Smooth muscle cell of the brain vasculature (primary cell): ENCODE data around the gene CIB4.
"Not testable (repeated sequence)": the region's sequence is repeated elsewhere in the genome, so short reads cannot be mapped to it uniquely, and the experiment has no call there.

ENCODE experiments used
- DNase-seq: peaks from one replicate; pipeline ENCODE4 v3.0.0-alpha.2; 2012; ENCODE audit warnings: low read depth, low spot score

Gene CIB4

DNA sequence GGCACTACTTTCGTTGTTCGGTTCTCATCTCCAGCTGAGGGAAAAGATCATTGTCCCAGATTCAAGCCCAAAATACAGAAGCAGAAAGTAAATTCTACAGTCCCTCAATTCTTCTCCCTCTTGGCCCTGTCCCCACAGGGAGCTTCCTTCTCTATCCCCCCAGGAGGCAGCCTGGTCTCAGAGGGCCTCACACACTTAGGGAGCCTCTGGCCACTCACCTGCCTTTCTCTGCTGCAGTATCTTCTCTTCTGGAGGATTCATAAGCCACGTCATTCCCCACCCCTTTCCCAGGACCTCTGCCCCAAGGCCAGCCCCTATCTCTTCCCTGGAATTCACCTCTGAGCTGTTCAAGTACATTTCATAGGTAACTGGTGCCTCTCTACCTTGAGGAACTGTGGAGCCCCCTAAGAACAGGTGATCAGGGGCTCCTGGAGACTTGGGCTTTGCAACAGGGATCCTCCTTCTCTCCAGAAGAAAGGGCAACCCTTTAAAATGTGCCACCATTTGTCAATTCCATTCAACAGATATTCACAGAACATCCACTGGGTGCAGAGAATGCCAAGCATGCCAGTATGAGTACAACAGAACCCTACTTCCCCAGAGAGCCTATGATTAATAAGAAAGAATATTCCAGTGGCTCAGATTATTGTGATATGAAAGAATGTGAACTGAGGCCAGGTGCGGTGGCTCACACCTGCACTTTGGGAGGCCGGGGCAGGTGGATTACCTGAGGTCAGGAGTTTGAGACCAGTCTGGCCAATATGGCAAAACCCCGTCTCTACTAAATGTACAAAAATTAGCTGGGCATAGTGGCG, 72.9 kb downstream of the CIB4 start:
- no peak for DNase-seq

DNA sequence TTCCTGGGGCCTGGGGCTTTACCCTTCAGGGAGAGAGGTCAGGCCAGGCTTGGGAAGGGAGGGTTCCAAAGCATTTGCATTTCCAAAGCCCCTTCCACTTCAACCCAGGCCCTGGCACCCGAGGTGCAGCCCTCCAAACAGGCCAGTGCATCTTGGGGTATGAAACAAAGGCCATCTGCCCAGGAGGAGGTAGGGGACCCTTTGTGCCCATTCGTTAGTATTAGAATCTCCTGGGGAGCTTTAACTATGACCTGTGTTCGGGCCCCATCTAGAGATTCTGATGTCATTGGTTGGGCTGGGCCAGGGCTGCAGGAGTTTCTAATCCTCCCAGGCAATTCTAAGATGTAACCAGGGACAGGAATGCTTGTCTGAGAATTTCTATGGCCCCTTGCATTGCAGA, 73.6 kb downstream of the CIB4 start:
- no peak for DNase-seq

DNA sequence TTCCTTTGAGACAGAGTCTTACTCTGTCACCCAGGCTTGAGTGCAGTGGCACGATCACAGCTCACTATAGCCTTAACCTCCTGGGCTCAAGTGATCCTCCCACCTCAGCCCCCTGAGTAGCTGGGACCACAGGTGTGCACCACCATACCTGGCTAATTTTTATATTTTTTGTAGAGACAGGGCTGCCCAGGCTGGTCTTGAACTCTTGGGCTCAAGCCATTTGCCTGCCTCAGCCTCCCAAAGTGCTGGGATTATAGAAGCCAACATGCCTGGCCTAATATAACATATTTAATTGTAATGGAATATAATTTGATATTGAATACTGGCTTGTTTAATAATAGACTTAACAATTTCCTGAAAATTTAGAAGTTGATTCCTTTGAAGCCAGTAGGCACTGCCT, 74.4 kb downstream of the CIB4 start:
- not testable (repeated sequence) for DNase-seq

DNA sequence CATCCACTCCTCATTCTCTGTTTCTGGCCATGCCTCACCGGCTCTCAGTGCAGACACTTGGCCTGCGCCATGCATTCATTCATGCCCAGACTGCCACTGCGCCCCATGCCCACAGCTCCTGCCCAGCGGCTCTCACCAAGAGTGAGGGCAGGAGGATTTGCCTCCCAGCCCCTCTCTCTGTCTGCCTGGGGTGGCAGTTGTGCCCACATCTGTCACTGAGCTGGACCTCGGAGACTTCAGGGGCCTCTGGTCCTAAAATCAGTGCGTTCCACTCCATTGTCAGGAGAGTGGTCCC, 75.1 kb downstream of the CIB4 start:
- no peak for DNase-seq

DNA sequence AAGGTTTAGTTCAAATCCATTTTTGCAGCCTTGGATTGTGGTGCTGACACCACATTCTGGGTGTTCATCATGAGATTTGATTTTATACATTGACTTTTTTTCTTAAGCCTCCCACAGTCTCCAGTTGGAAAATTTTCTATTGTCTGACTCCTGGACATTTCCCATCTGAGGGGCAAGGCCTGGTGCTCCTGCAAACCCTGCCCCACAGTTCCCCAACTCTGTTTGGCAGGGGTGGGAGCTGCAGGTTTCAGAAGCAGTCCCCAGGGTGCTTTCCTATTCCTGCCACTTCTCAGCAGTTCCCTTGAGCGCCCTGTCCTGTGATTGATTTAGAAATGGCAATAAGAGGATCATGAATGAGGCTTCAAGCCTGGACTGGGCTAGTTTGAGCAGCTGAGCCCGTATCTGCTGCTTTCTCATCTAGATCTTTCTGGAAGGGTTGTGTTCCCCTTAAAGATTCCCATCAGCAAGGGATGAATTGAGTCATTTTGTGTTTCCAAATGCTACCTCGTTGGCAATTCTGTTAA, 77.0 kb downstream of the CIB4 start:
- DNase-seq = no peak

DNA sequence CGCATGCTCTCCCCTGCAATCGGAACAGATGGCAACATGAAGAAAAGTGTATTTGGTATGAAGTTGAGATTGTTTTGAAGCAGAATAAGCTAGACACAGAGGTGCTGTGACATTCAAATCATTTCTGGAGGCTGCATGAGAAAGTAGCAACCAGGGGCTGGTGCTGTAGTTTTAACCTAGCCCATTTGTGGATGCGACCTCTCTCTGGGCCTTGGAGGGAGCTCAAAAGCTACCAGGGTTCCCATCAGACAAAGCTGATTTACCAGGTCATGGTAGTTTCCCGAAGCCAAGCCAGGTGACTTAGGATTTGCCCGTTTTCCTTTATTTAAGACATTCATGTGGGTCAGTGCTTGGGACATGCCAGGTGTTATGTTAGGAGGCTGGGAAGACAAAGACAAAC, 77.5 kb downstream of the CIB4 start:
- no peak for DNase-seq

DNA sequence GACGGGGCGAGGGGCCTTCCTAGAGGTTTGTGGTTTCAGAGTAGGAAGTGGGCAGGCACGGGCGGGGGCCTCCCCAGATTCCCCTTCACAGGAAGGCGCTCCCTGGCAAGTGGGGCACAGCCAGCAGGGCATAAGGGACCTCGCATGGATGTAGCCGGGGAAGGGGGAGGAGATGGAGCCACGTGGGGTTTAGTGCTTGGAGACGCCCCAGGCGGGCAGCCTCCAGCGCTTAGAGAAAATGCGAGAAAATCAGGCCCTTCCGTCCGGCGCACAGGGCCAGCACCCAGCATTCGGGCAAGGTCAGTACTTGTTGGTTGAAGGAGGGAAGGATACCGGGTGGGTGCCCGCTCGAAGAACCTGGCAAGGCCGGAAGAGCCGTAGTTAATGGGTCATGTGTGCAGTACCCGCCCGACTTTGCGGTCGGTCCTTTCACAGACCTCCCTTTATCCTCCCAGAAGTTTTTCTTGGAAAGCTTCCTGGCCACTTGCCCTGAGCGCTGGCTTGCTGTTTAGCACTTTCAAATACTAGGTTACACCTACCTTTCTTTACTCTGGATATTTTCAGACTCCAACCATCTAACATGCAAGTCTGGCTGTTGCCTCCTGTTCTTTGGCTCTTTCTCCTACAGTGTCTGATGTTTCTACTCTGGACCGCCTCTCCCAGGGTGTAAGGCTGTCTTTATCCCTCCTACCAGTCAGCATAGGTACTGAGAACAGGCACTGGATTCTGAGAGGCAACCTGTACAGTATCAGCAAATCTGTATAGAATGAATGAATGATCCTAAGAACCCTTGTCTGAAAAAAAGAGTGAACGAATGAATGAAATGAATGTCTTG, 78.1 kb downstream of the CIB4 start:
- no peak for DNase-seq

DNA sequence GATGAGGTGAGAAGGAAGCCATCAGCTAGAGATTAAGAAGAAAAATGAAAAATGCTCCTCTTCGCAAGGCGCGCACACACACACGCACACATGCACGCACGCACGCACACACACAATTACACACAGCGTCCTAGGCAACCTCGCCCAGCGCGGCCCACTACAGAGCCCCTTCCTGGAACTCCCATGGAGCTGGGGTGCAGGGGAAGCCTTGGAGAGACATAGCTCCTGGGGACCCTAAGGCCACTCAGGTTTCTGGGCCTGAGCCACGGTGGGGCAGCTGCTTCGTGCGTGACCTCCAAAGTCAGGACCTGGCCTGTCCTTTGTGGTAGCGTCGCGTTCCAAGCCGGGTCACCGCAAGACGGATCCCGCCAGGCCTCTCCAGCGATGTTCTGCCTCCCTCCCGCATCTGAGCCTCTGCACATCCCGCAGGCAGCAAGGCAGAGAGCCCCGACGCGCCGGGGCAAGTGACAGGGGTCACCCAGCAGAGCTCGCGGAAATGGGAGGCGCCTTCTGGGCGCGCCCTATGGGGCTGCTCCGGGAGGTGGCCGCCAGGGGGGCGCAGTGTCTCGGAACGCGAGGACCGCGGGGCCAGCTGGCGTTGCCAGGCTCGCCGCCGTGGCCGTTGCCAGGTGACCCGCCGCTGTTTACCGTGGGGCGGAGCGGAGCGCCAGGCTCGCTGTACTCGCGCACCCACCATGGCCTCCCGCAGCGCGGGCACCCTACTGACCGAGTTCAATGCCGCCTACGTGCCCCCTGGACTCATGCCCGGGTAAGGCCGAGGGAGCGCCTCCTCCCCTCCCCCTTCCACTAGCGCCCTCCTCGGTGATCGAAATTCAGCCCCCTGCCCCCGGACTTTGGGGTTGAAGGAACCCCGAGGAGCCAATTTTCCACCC, 79.0 kb downstream of the CIB4 start:
- no peak for DNase-seq

DNA sequence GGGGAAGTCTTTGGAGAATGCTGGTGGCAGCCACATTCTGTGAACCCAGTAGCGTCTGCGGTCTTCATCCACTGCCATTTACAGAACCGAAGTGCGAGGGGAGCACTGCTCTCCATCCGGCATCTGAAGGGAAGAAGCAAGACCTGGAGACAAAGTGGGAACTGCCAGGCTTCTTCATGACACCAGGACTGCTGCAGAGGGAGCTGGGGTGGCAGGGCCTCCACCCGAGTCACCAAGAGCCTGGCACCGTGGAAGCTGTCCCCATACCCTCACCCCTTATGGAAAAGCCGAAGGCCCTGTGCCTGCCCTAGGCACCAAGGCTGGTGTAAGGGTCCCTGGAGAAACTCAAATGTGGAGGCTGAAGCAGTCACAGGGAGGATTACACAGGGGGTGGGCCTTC, 79.8 kb downstream of the CIB4 start:
- no peak for DNase-seq

DNA sequence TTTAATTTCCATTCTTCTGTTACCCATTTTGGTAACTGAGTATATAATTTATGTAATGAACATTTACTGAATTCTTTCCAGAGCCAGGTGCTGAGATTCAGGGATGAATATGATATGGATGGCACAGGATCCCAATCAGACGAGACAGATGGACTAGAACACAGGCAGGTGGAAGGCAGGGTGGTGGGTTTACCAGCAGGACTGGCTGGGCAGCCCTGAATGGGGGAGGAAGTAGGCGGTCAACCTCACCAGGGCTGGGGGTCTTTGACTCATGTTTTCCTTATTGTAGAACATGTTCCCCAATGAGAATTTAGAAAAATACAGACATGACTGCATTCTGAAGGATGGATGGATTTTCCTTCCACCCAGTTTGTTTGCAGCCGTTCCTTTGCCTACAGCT, 80.3 kb downstream of the CIB4 start:
- no peak for DNase-seq

DNA sequence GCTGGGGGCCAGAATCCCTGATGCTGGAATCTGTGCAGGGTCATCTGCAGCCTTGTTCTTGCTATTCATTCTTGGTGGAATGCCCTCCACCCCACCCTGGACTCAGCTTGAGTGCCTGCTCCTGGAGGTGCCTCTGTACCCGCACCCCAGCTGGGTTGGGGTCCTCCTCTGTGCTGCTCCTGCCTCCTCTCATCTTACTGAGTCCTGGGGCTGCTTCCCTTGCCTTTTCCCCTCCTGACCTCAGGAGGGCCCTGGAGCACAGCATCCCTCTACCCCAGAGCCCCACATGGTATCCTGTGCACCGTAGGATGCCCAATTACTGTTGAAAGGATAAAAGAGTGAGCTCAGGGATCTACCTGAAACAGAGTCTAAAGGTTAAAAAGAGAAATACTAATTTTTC, 81.6 kb downstream of the CIB4 start:
- no peak for DNase-seq

DNA sequence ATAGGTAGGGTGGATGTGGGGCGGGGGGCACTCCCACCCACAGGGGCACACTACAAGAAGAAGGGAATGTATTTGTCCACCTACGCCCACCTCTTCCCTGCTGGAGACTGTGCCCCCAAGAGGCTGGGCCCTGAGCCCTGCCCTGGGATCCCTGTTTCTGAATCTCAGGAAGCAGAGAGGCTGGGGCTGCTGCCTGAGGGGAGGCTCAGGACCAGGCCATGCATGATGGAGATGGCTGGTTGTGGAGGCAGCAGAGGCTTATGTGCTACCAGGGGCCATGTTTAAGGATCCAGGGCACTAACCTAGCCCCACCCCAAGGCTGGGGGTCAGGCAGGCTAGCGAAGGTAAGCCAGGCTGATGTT, 82.1 kb downstream of the CIB4 start:
- no peak for DNase-seq

DNA sequence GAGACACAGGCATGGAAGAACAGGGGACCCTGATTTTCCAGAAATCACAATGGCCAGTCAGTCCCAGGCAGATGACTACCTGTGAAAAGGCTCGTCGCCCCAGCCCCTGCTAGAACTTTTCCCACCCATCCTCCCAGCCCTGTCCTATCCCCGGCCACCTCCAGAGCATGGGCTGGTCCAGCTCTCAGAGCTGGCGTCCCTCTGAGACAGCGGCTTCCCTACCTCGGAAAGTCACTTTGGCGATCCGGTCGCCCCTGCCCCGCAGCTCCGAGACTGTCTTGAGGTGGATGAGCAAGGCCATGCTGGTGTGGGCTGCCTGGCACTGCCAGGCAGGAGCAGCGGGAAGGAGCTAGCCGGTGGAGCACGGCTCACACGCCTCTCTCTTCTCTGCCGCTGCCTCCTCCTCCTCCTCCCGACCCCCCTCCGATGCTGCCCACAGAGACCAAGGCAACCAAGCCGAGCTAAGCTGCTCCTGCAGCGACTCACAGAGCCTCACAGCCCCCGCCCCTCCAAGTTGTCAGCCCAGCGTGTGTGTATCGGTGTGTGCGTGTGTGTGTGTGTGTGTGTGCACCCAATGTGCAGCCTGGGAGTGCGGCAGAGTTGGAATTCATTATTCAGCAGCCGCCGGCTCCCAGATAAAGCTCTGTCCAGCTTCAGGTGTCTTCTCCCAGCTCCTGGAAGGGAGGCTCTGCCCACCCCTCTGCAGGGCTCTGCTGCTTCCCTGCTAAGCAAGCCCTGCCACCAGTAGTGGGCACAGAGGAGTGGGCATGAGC, 82.7 kb downstream of the CIB4 start:
- DNase-seq = no peak

DNA sequence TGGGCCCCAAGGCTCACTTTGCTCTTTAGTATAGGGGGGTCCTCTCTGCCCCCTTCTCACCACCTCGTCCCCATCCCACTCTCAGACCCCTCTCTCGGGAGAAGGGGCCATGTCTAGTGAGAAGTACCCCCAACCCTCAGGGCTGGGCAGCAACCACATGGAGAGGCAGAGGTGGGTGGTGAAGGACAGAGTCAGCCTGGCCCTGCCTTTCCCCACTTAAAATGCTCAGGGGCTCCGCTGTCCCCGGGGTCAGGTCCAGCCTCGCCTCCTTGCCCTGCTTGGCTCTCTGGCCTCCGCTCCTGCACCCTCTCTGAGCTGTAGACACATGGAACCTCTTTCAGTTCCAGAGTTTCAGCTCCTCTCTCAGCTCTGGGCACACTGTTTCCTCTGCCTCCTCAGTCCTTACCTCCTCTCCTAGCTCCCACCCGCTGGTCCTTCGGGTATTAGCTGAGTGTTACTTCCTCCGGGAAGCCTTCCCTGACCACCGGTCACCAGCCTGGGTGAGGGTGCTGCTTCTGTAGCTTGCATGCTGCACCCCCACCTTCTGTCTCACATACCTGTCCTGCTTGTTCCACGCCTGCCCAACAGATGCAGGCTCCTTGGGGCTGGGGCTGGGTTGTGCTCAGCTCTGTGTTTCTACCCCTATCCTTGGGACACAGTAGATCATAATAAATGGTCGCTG, 83.8 kb downstream of the CIB4 start:
- no peak for DNase-seq

DNA sequence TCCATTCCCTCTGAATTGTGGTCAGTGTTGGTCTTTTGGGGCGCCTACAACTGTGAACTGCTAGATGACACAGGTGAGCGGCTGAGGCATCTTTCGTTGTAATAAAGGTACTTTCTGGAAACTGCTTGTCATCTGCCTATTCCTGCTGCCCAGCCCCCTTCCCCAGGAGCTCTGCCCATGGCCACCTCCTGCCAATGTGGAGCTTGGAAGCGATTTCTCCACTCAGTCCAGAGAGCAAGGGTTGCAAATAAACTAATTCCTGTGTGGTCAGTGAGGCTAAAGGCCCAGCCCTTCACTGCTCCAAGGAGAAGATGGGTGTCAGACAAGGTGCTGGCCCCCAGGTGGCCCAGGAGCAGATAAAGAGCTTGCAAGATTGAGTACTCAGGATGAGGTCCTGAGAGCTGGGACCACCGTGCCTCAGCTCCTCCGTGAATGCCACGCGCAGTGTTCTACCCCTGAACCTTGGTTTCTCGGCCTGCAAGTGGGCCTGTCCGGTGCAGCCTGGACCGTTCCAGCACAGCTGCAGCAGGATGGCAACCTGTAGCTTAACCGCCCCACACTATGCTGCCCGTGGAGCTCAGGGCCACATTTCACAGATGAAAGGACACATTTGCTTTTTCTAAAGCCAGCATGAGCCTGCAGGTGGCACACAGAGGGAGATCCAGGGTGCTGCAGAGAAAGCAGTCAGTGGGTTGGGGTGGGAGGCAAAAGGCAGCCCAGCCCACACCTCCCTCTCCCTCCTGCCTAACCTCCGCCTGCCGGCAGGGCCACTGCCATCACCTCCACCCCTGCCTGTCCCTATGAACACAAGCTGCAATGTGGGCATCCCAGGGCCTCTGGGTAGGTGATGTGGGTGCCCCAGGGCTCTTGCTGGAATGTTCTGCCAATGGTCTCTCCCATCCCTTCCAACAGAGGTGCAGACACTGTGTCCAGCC, 84.6 kb downstream of the CIB4 start:
- no peak for DNase-seq

DNA sequence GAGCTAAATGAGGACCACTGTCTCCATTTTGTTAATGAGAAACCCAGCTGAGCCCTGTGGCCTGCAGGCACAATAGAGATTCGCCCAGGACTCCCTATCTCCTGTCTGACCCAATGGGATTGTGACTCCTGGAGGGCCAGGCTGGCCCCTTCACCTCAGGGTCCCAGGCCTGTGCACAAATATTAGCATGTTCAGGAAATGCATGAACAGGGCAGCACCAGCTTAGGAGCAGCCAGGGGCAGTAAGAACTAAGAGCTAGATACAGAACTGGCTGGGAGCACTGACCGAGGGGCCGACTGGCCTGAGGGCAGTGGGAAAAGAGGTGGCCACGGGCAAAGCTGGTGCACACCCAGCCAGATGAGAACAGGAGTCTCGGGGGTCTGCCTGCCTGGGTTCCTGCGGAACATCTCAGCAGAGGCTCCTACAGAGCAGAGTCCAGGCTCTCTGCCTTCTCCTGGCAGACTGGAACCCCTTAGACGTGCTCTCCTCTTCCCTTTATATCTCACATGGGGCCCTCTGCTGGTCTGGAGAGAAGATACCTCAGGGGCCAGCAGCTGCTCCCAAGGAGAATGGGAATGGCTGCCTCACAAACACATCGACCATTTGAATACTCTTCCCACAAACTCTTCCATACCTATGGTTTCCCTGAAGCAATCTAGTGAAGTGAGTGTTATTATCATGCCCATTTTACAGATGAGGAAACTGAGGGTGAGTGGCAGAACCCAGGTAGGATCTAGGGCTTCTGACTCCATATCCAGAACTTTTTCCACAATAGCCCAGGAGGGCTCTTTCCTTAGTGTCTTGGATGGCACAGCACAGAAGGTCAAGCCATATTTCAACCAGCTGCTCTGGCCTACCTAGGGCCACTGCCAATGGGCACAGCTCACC, 85.7 kb downstream of the CIB4 start:
- DNase-seq = no peak

DNA sequence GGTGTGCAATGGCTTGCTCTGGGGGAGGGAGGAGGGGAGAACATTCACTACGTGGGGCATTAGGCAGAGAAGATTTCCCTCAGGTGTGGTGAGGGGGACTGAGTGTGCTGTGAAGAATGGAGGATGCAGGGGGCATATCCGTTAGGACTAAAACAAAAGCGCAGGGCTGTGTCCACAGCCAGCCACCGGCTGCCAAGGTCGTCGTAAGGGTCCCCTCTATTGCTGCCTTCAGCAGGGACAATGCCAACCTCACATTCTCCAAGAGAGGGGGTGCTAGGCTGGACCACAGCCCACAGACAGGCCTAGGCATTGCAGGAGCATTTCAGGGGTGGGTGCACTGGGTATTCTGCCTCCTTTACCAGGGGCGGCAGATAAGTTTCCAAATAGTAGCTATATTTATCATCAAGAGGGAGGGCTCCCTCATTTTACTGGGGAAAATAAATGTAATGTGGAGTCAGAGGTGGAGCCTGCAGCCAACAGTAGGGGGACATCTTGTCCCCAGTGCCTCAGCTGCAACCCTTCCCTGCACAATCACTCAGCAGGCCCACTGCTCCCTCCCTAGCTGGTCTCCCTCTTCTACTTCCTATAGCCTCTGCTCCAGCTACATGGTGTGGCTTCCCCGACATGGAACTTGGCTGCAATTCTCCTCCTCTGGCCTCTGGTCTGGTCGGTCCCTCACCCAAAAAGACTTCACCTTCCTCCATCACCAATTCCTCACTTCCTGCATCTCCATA, 88.4 kb downstream of the CIB4 start:
- no peak for DNase-seq
